Measurements from ENCODE around the gene APOA5.

Gene APOA5

DNA sequence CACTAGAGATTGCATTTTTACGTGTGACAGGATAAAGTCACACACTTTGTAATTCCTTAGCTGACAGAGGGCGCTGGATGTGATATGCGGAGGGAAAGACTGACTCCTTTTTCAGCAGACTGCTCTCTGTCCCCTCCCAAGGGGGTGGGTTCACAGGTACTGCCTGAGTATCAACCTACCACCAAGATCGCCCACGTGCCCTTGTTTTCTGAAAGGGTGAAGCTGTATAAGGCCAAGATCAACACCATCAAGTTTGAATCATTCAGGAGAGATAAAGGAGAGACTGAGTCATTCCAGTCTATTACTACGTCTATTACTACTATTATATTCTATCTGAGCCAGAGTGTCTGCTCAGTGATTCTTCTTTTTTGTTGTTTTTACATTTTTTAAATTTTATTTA, 49.6 kb downstream of the APOA5 start:
- no peak for TF ChIP-seq EZH2 (IDR thresholded peaks at IDR 0.05)
- TF ChIP-seq POLR2AphosphoS5 (IDR thresholded peaks at IDR 0.05; ENCODE audit: borderline replicate concordance, low read depth, low read length): no peak
- no peak for TF ChIP-seq FOXP2 (optimal IDR thresholded peaks at IDR 0.05; ENCODE audit: control extremely low read depth, extremely low read length, insufficient read depth)
- no peak overlapping the region for H3K4me3 ChIP-seq
- peaks cover 13% of the 10 kb centered on the region; the same call in 1 of the 2 replicates for H3K36me3 ChIP-seq (ENCODE audit: insufficient read depth, low read length)
- H3K9ac ChIP-seq (ENCODE audit: insufficient read length): no peak overlapping the region
- no peak for DNase-seq (ENCODE audit: low read depth, low spot score)
- no peak overlapping the region for H3K27ac ChIP-seq
- no peaks in the 10 kb centered on the region for H3K9me3 ChIP-seq (ENCODE audit: low read depth, low read length)

- TF ChIP-seq POLR2AphosphoS5 (IDR thresholded peaks at IDR 0.05; ENCODE audit: borderline replicate concordance, low read depth, low read length): no peak
- TF ChIP-seq FOXP2 (optimal IDR thresholded peaks at IDR 0.05; ENCODE audit: control extremely low read depth, extremely low read length, insufficient read depth): no peak
- TF ChIP-seq EZH2 (IDR thresholded peaks at IDR 0.05): no peak
- Histone ChIP-seq H3K9me3 (ENCODE audit: low read depth, low read length) (no peaks in the 10 kb centered on the region), H3K36me3 (ENCODE audit: insufficient read depth, low read length) (0 out of 2 replicates have a peak, but pooled peaks cover 4% of the 10 kb centered on the region), H3K27ac (no peak overlapping the region), H3K4me3 (no peak overlapping the region), H3K9ac (ENCODE audit: insufficient read length) (no peak overlapping the region)
- no peak for DNase-seq (ENCODE audit: low read depth, low spot score)
Observed at GRCh38 chr11:116740741-116741140, 50.9 kb downstream of the APOA5 start.

All from SK-N-MC (cell line).